Daoy (cell line): ENCODE data around the gene RNPC3. TPM values are rescaled to one million over a fixed set of nuclear protein-coding genes. Genes with fewer than 3 reads are reported as not detected.
"Not testable (repeated sequence)": the region's sequence is repeated elsewhere in the genome, so short reads cannot be mapped to it uniquely, and the experiment has no call there.

Experiments used
- DNase-seq: peaks from one replicate; pipeline ENCODE4 v3.0.0-alpha.2; 2015; ENCODE audit warnings: low read depth
- total RNA-seq: library from RNA; depleted of rRNA; stranded (reverse); fragments of >200 nt; shearing (Covaris generic); gene quantifications from 2 replicates; pipeline ENCODE4 v1.2.3, GENCODE V29; 2014; rRNA removed

Gene RNPC3
- total RNA-seq, 1 experiment from 2014 or later = 5.9 TPM

DNA sequence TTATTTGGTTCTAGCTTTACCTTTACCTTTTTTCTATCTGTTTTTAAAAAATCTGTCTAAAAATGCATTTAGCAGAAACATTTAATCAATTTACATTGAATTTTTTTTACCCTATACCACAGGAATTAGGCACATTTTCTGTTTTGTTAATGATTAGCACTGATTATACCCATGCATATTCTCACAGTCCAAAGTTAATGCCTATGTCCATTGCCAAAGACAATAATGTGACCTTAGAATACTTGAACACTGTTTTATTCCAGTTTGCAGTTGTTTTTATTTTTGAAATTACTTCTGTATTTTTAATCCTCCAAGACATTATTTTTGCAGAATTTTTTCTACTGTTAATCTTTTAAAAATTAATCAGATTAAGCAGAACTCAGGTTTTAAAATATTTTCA lies 34.9 kb downstream of the RNPC3 start:
- DNase-seq = no peak

GRCh38 chr1:103561124-103561523 lies 35.6 kb downstream of the RNPC3 start:
- not testable (repeated sequence) for DNase-seq

- no peak for DNase-seq
Measured at GRCh38 chr1:103561643-103562395, 36.3 kb downstream of the RNPC3 start.

- no peak for DNase-seq
Measured at GRCh38 chr1:103563056-103563455, 37.6 kb downstream of the RNPC3 start.

DNA sequence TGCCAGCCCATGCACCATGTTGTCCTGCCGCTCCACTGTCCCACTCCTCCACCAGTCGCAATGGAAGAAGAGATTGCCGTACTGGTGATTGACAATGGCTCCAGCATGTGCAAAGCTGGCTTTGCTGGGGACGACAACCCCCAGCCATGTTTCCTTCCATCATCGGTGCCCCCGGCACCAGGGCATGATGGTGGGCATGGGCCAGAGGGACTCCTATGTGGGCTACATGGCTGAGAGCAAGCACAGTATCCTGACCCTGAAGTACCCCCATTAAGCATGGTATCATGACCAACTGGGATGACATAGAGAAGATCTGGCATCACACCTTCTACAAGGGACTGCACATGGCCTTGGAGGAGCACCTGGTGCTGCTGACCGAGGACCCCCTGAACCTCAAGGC lies 44.0 kb downstream of the RNPC3 start:
- DNase-seq = no peak

GRCh38 chr1:103571289-103571688 lies 45.8 kb downstream of the RNPC3 start, which contains the start of gene AMY2B:
AMY2B (plus strand) TSS chr1:103571589; CDS start chr1:103571603, 14 bp downstream.
- DNase-seq = not testable (repeated sequence)

DNA sequence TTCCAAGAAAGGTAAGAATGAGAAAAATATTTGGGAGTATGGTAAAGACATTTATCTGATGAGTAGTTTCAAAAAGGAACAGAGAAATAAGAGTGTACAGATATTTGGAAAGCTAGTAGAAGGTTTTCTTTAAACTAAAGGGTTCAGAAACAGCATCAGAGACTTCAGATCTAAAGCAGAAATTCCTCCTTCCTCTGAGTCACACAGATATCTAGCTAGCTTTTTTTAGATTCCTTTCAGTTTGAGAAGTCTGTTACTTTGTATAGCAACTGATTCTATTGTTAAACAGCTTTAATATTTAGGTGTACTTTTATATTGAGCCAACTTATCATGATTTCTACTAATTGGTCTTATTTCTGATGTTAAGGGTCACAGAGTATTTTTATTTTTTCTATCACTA lies 50.6 kb downstream of the RNPC3 start:
- no peak for DNase-seq

DNA sequence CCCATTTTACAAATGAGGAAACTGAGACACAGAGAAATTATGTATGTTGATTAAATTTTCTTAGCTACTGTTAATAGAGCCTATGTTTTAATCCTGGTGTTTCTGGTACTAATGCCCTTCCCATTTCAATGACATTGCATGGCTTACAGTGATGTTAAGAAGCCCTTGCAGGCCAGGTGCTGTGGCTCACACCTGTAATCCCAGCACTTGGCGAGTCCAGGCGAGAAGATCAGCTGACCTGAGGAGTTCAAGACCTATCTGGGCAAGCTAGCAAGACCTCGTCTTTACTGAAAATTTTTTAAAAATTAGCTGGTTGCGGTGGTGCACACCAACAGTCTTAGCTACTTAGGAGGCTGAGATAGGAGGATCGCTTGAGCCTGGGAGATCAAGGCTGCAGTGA lies 51.3 kb downstream of the RNPC3 start:
- DNase-seq = not testable (repeated sequence)

DNA sequence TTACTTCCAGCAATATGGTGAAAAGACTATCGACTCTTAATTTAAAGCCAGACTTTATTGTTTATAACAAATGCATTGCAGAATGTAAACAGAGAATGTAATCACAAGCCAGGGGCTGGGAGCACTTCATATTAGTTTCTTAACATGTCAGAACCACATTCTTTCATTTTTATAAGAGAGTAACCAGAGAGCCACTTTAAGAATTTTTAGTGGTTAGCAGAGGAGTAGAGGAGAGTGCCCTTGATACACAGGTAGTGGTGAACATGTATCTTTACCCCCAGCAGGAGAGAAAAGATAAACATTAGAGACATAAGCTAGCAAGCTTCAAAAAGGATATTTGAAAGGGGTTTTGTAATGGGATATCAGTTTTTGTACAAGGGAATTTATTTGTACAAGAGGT lies 57.0 kb downstream of the RNPC3 start:
- no peak for DNase-seq

GRCh38 chr1:103583887-103584286 lies 58.4 kb downstream of the RNPC3 start:
- no peak for DNase-seq

- no peak for DNase-seq
Measured at GRCh38 chr1:103584537-103584936, 59.0 kb downstream of the RNPC3 start.

- not testable (repeated sequence) for DNase-seq
Measured at GRCh38 chr1:103602740-103603139, 77.2 kb downstream of the RNPC3 start.

Other genes with a start within 250 kb of the RNPC3 start
- gene AMY2B, start 45.9 kb downstream of the RNPC3 start, total RNA-seq = 0.86 TPM in 1 of 2 replicates, not detected in the other
- not detected in 2 replicates for gene AMY2A, start 91.7 kb downstream of the RNPC3 start, total RNA-seq
- gene AMY1A, start 130.1 kb downstream of the RNPC3 start, total RNA-seq = not detected in 2 replicates
- not detected in 2 replicates for gene AMY1B, start 170.5 kb downstream of the RNPC3 start, total RNA-seq
- not detected in 2 replicates for gene AMY1C, start 224.2 kb downstream of the RNPC3 start, total RNA-seq